DMS 273 treated with DMSO at 0.1 percent for 48 hours (cell line): ENCODE results near the gene SOCS1.

Experiments used
- DNase-seq: peaks from one replicate; lab custom pipeline; 2025; lab: John Stamatoyannopoulos, UW

SOCS1 gene

DNA sequence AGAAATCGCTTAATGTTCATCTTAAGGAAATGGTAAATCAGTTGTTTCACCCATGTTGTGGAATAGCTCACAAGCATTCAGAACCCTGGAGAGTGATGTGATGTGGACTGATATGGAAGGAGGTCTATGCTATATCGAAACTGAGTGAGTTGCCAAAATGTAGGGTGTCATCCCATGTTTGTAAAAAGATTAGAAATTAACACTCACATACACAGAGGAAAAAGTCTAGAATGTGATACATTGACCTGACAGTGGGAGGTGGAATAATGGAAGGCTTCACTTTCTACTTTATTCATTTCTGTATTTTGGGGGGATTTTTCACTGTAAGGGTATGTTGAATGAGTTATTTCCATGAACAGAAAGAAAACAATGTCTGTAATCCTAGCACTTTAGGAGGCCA is 29.8 kb upstream of the SOCS1 start:
- DNase-seq = no peak

- DNase-seq = no peak
Observed at GRCh38 chr16:11283820-11284248, 27.8 kb upstream of the SOCS1 start.

- no peak for DNase-seq
Observed at GRCh38 chr16:11280616-11281522, 24.9 kb upstream of the SOCS1 start, which contains the start of gene PRM1. PRM1 (minus strand) TSS chr16:11281330; CDS start chr16:11281238, 92 bp downstream.

- no peak for DNase-seq
Observed at GRCh38 chr16:11278681-11279628, 23.0 kb upstream of the SOCS1 start.

- no peak for DNase-seq
Observed at GRCh38 chr16:11277607-11278337, 21.8 kb upstream of the SOCS1 start.

DNA sequence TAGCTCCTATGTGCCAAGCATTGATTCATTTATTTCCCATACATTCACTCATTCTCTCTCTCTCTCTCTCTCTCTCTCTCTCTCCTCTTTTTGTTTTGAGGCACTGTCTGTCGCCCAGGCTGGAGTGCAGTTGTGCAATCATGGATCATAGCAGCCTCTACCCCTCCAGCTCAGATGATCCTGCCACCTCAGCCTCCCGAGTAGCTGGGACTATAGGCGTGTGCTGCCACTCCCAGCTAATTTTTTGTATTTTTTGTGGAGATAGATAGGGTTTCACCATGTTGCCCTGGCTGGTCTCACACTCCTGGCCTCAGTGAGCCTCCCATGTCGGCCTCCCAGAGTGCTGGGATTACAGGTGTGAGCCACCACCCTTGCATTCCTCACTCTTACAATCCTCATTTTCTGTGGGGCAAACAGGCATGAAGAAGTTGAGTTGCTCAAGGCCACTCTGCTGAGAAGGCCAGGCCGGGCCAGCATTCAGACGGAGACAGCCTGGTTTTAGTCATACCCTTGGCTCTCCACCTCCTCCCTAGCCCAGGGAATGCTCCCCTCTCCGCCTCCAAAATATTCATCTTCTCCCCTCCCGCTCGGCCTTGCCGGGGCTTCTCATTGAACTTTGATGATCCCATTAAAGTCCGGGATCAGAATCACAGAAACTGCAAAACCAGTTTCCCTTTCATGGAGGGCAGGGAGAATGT is 21.0 kb upstream of the SOCS1 start:
- DNase-seq = no peak

- DNase-seq = no peak
Observed at GRCh38 chr16:11276143-11276895, 20.3 kb upstream of the SOCS1 start, which contains the start of gene PRM2. PRM2 (minus strand) TSS chr16:11276480; CDS start chr16:11276370, 110 bp downstream.

DNA sequence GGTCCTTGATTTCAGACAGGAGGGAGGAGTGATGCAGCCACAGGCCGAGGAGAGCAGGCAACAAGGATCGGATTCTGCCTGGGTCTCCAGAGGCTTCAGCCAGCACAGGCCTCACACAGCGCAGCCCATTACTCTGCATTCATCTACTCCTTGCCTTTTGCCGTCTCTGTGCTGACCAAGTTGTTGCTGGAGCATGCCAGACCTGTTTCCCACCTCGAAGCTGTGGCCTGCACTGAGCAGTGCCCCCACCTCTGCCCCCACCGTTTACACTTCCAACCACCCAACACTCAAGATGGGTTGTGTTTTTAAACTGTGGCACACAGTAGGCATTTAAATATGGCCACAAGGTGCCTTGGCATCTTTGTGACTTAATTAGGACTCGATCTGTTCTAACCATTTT is 19.0 kb upstream of the SOCS1 start:
- DNase-seq = no peak

- no peak for DNase-seq
Observed at GRCh38 chr16:11273721-11274324, 17.8 kb upstream of the SOCS1 start.

DNA sequence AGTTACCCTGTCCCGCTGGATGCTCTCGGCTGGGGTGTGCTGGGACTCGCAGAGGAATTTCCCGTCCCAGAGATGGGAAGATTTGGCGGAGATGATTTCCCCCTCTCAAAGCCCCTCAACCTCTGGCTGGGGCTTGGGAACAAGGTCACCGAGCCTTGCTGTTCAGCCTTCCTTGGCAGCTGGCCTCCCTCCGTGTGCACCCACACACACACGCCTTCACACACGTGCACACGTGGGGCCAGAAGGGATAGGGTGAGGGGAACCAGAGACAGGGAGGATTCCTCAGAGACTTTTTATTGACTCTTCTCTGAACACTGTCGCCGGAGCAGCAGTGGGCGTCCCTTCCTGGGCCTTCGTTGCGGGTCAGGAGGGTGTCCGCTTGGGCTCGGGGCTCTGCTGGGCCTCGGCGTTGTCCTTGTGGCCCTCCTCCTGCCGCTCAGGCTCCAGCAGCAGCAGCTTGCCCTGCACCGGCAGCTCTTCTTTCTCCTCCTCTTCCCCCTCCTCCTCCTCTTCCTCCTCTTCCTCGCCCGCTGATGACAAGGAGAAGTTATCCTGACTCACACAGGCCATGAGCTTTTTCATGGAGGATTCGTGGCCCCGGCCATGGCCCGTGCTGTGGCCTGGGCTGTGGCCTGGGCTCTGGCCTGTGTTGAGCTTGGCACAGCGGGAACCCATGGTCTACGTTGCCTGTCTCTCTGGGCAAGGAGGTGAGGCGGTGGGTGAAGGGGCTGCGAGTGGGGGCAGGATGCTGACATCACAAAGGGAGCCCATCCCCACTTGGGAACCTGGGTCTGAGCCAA is 17.1 kb upstream of the SOCS1 start, which contains the start of gene PRM3:
Gene PRM3, minus strand, starts transcription at position 709 of the 800 bp plus-strand sequence. Its CDS starts 34 bp downstream, at position 675.
- DNase-seq = no peak

GRCh38 chr16:11272484-11272883 is 16.5 kb upstream of the SOCS1 start:
- DNase-seq = no peak

- no peak for DNase-seq
Observed at GRCh38 chr16:11271610-11272009, 15.6 kb upstream of the SOCS1 start.

GRCh38 chr16:11270602-11271162 is 14.7 kb upstream of the SOCS1 start:
- no peak for DNase-seq

- DNase-seq = no peak
Observed at GRCh38 chr16:11268921-11269375, 12.9 kb upstream of the SOCS1 start, which contains the start of gene TNP2. TNP2 (minus strand) TSS chr16:11269325; CDS start chr16:11269262, 63 bp downstream.

DNA sequence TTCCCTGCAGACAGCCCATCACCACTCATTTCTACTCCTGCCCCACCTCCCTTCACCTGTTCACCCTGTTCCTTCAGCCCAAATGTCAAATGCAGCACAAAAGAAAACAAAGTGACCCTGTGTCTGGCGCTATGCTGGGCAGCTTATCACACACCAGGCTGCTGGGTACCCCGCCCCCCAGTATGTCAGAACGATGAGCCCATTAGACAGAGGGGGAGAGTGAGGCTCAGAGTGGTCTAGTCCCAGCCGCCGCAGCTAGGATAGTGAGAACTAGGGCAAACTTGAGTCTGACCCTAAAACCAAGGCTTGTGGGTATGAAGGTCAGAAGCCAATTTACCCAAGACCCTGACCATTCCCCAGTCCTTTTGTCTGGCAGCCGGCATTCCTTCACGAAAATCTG is 9.1 kb upstream of the SOCS1 start:
- no peak for DNase-seq

DNA sequence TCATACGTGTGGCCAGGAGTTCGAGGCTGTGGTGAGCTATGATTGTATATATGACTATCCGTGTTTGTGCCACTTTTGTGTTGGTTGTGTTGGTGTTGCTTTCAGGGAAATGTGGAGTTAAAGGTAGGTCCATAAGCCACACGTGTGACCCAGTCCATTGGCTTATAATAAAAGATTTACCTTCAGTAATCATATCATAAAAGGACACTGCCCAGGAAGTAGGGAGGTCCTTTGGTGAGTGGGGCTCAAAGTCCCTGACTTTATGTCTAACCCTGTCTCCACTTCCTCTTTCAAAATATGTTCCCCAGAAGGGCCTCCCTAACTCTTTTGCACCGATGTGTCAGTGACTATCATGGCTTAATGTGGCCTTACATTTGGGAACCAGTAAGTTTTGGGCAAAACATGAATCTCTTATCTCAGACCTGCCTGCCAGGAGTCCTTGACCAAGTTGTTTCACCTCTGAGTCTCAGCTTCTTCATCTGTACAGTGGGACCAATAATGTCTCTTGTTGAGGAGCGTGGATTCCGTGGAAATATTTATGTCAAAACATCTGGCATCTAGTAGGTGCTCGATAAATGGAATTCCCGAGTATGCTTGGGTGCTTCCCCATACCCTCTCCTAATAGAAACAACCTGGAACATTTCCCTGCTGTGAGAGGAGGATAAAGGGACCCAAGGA is 8.3 kb upstream of the SOCS1 start:
- no peak for DNase-seq

- DNase-seq = no peak
Observed at GRCh38 chr16:11263737-11264136, 7.7 kb upstream of the SOCS1 start.

DNA sequence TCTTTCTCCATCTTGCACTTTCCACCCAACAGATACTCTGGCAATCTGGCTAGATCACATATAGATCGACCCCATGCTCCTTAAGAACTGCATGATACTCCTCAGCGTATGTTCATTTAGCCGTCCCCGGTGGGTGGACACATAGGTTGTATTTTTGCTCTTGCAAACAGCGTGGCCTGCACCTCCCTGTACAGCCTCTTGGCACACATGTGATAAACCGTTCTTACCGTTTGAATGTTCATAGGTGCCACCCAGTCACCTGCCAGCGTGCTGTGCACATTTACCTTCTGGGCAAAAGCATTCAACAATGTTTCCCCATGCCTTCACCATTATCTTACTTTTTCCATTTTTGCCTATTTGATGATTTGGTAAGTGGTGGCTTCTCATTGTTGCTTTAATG is 6.9 kb upstream of the SOCS1 start:
- no peak for DNase-seq
